Right lobe of liver (tissue), 4 donors: ENCODE measurements around the gene CACNA1E.

Experiments
- CTCF ChIP-seq, 4 donors: fragments of 200-600 bp in 3 of 4; fragments of 450-650 bp in 1 of 4; IDR thresholded peaks; one replicate each; pipeline versions ENCODE4 v1.5.1 to v1.8.0; 2016 to 2022; ENCODE audit warnings: antibody characterized with exemption in 4 of 4, mild to moderate bottlenecking in 2 of 4
- POLR2A ChIP-seq: fragments of 450-650 bp; IDR thresholded peaks from one replicate; pipeline ENCODE4 v1.6.1; 2017; ENCODE audit warnings: antibody characterized with exemption, mild to moderate bottlenecking
- donor health status: DM: no; HTN: no; CAD: no.
- donor health status: DM: no; HTN: no; CAD: no.
- donor health status: DM: no; HTN: yes; CAD: no.

GRCh38 chr1:181593042-181593441 is 109.7 kb downstream of the CACNA1E start:
- TF ChIP-seq CTCF (IDR thresholded peaks at IDR 0.05) (no peak), POLR2A (no peak)
